Measurements from ENCODE around the gene TCF7L2.

TCF7L2 gene

GRCh38 chr10:113176652-113177155 lies 226.7 kb downstream of the TCF7L2 start:
- DNase-seq (ENCODE audit: low read depth in 3 of 3): no peak

DNA sequence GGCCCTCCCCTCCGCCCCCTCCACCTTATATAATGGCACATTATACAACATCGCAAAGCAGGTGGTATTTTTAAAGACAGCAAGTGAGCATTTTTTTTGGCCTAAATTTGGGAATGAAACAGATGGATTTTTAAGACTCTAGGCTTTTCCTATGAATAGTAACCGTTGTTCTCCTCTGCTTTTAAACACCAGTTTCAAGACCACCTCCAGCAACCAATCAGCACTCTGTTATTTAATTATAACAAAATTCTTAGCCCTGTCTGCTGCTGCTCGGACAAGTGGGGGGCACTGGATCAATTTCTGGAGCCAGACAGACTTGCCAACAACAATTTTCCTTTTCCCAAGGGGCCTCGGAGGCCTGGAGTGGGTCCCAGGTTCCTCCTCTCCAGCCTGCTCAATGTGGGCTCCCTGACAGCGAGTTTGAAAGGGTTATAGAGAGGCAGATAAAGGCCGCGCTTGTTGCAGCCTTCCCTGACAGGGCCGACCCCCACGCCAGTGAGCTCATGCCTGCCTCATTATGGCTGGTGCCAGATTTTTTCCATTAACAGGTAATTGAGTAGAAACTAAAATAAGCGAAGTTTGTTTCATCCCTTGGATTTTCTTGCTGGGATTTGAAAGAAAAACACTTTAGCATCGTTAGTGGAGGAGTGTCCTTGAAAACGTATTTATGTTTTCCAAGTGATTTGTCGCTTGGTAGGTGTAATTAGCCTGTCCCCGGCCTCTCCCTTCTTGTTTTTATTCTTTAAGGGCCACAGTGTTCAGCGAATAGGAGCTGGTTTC lies 227.3 kb downstream of the TCF7L2 start:
- no peak for DNase-seq (ENCODE audit: low read depth in 3 of 3)

- no peak for DNase-seq (ENCODE audit: low read depth in 3 of 3)
Measured at GRCh38 chr10:113177936-113178335, 227.9 kb downstream of the TCF7L2 start.

- no peak for DNase-seq (ENCODE audit: low read depth in 3 of 3)
Measured at GRCh38 chr10:113178771-113179170, 228.7 kb downstream of the TCF7L2 start.

DNA sequence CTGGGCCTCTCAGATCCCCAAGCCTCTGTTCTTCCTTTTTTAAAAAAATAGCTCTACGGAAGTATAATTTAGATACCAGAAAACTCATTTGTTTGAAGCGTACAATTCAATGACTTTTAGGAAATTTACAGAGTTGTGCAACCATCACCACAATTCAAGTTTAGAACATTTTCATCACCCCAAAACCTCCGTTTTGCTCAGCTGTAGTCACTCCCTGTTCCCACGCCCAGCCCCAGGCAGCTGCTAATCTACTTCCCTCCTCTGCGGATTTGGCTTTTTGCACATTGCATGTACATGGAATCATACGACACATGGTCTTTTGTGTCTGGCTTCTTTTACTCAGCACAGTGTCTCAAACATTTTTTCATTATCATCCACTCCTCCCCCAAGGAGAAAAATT lies 229.2 kb downstream of the TCF7L2 start:
- DNase-seq (ENCODE audit: low read depth in 3 of 3): no peak

- no peak for DNase-seq (ENCODE audit: low read depth in 3 of 3)
Measured at GRCh38 chr10:113179966-113180365, 229.9 kb downstream of the TCF7L2 start.

- DNase-seq (ENCODE audit: low read depth in 3 of 3): no peak
Measured at GRCh38 chr10:113180401-113181154, 230.5 kb downstream of the TCF7L2 start.

GRCh38 chr10:113182154-113182553 lies 232.1 kb downstream of the TCF7L2 start:
- DNase-seq (ENCODE audit: low read depth in 3 of 3): no peak

DNA sequence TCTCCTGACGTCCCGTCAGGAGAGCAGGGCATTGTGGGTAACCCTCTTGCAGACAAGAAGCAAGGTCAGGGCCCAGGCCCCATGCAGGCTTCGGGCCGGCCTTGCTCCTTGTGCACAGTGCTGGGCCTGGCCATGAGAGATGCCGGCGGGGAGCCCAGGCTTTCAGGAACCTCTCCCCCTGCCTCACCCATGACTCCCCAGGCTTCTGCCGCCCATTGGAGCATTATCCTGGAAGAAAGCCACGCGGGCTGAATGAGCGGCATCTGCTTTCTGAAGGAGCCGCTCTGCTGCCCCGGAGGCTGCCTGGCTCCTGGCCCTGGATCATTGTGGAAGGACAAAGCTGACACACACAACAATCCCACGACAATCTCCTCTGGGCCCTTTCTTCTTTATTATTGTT lies 233.5 kb downstream of the TCF7L2 start:
- DNase-seq (ENCODE audit: low read depth in 3 of 3): no peak

DNA sequence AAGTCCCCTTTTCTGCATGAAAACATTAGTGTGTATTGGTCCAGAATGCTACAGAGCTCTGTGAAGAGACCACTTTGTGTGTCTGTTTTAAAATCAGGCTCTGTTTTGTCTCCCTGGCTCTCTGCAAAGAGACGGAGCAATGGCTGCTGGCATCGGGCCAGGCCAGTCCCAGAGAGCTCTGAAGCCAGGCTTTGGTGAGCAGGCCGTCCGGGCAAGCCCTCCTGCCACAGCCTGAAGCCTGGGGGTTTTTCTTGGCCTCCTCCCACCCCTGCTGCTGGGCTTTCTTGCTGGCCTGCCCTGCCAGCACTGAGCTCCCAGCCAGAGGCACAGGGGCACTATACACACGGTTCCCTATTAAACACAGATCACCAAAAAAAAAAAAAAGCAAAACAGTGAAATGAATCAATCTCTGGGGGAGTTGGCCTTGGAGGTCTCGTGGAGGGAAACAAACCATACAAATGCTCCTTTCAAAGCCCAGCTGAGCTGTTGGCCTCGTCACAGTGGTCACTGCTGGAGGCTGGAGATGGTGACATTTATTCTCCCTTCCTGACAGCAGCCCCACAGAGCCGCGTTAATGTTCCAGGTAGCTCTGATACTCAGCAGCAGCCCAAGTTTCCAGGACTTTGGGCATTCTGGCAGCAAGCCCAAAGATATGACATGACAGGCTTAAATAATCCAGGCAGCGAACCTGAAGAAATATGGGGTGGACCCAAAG lies 237.2 kb downstream of the TCF7L2 start:
- no peak for DNase-seq (ENCODE audit: low read depth in 3 of 3)

- no peak for DNase-seq (ENCODE audit: low read depth in 3 of 3)
Measured at GRCh38 chr10:113199459-113199858, 249.4 kb downstream of the TCF7L2 start.

GRCh38 chr10:113202011-113202410 lies 252.0 kb downstream of the TCF7L2 start:
- no peak for DNase-seq (ENCODE audit: low read depth in 3 of 3)

DNA sequence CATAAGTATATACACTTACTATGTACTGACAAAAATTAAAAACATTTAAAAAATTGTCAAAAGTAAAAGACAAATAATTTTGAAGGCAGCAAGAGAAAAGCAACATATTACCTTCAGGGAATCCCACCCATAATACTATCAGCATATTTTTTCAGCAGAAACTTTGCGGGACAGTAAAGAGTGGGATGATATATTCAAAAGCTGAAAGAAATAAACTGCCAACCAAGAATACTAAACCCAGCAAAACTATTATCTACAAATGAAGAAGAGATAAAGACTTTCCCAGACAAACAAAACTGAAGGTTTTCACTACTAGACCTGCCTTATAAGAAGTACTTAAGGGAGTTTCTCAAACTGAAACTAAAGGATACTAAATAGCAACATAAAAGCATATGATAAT lies 257.9 kb downstream of the TCF7L2 start:
- DNase-seq (ENCODE audit: low read depth in 3 of 3): no peak

- DNase-seq (ENCODE audit: low read depth in 3 of 3): no peak
Measured at GRCh38 chr10:113213035-113213434, 263.0 kb downstream of the TCF7L2 start.

DNA sequence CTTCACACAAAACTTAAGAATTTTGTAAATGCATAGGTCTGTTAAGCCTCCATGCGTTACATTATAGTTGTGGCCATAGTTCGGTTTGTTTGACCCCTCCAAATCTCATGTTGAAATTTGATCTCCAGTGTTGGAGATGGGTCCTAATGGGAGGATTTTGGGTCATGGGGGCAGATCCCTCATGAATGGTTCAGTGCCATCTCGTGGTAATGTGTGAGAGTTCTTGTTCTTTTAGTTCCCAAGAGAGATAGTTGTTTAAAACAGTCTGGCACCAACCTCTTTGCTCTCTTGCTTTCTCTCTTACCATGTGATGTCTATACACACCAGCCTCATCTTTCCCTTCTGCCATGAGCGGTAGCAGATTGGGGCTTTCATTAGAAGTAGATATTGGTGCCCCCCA lies 264.3 kb downstream of the TCF7L2 start:
- no peak for DNase-seq (ENCODE audit: low read depth in 3 of 3)

DNA sequence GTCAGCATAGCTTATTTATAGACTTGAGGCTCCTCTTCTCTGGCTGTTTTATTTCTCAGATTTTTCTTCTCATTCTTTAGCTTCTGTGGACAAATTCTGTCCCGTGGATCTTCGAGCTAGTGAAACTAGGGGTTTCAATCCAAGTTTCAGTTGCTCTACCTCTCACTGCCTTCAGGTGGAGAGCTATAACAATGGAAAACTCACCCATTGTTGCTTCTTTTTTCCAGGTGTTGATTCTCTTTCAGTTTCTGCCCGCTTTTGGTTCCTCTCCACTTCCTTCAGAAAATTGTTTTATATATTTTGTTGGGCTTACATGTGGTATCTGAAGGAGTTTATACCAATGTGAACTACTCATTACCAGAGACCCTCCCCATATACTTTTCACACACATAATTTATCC lies 266.1 kb downstream of the TCF7L2 start:
- DNase-seq (ENCODE audit: low read depth in 3 of 3): no peak
